ENCODE measurements around the gene CD164L2.

The CD164L2 gene

DNA sequence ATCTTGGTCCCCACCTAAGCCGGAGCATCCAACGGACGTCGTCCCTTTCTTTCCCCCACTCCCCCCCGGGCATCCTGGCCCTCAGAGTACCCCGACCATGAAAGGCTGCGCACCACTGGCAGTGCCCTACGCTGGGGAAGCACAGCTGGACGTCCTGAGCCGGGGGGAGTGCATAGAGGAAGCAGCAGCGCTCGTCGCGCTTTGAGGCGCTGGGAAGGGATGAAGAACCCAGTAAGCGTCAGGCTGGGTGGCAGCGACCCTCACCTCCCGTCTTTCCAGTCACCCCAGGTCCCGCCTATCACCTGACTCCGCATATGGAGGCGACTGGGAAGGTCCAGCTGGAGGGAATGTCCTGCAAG is 22.1 kb downstream of the CD164L2 start:
- DNase-seq = no peak

DNA sequence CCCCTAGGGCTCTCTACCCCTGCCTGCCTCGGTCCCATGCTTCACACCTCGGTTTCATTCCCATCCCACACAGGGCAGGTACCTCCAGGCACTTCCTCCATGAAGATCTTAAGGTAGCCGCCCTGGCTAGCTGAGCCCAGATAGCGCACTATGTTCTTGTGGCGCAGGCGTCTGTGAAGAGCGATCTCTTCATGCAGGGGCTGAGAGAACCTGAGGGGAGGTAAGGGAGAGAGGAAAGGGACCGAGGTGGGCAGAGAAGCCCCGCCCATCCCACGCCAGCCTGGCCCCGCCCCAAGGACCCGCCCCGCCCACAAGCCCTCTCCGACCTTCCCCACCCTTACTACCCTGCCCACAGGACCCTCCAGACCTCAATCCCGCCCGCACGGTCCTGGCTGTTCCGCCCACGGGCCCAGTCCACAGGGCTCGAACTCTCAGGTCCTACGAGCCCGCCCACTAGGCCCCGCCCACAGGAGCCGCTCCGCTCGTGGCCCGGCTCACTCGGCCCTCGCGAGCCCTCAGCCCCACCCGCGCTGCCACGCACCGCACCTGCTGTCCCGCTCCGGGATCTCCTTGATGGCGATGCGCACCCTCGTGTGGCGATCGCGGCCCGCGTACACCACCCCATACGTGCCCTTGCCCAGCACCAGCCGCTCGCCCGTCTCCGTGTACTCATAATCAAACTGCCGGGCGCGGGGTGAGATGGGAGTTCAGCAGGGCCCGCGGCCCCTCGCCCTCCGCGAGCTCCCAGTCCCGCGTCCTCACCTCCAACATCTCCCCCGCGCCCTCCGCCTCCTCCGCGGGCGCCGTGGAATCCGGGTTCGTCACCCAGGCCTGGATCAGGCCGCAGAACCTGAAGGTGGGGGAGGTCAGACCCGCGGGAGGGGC is 22.7 kb downstream of the CD164L2 start:
- DNase-seq = no peak

GRCh38 chr1:27359822-27360158 is 23.3 kb downstream of the CD164L2 start:
- no peak for DNase-seq

GRCh38 chr1:27358928-27359313 is 24.2 kb downstream of the CD164L2 start:
- DNase-seq = no peak

- no peak for DNase-seq
These were observed 24.9 kb downstream of the CD164L2 start for GRCh38 chr1:27358038-27358927.

DNA sequence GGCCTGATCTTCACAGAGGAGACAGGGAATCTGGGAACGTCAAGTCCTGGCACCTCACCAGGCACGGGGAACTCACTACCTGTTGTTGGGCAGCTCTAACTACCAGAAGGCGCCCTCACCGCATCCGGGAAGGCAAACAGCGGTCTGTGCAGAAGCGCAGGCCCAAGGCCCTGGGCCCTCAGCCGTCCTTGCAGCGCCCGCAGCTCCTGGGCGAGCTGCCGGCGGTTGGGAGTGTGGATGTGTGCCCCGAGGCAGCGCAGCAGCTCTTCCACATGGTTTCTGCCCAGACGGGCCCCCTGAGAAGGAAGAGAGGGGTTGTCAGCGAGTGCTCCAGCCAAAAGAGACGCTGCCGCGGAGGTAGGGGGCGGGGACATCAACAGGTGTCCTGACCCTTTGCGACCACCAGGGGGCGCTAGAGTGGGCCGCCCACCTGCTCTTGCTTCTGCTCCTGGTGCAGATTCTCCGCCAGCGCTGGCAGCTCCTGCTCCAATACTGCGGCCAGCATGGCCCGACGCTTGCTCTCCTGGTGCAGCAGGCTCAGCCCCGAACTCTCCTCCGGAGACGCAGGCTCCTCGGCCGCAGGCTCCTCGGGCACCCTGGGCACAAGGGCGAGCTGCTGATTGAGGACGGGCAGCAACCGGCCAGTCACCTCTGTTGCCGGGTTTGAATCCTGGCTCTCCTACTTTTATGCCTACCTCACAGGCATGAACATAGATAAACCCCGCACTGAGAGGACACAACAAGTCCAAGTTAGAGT is 25.7 kb downstream of the CD164L2 start:
- peak; percentile 73 for DNase-seq

DNA sequence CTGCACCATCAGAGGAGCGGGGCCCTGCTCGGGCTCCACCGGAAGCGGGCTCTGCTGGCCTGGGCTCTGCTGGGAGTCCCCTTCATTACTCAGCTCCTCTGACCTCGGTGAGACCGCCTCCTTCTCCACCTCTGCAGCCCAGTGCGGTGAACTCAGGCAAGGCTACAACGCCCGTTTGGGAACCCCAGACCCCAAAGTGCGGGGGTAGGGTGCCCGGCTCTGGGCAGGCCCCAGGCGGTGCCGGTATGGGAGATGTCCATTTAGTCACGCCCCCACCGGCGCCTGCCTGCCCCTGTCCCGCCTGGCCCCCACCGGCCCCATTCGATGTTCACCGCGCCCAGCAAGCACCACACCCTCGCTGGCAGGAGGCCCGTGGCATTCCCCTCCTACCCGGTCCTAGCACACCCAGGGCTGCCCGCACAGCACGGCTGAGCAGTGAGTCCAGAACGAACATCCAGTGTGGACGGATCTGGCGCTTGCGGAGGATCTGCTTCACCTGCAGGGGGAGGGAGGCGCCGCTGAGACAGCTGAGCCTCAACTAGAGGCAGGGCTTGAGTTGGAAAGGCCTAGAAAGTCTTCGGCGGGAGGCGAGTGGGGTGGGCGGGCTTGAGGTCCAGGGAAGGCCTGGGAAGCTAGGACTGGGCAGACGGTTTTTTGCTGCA is 26.4 kb downstream of the CD164L2 start:
- DNase-seq = peak; percentile 28

- no peak for DNase-seq
These were observed 26.9 kb downstream of the CD164L2 start for GRCh38 chr1:27356277-27356618.

DNA sequence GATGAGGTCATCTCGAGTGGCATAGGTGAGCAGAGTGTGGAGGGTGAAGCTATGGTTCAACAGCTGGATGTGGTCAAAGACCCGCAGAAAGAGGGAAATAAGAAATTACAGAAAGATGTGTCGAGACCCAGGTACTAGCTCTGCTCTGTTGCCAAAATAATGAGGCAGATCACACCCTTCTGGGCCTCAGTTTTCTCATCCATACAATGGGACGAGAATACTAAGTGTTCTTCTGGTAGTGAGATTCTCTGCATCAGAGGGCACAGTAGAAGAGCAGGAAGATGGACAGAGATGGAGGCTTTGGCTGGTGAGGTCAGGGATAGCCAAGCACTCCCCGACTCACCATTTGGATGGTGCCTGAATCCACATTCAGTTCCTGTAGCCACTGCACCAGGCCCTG is 27.4 kb downstream of the CD164L2 start:
- DNase-seq = no peak

- DNase-seq = no peak
These were observed 29.5 kb downstream of the CD164L2 start for GRCh38 chr1:27353629-27354028.

GRCh38 chr1:27353166-27353565 is 30.0 kb downstream of the CD164L2 start:
- no peak for DNase-seq

GRCh38 chr1:27351541-27352107 is 31.5 kb downstream of the CD164L2 start:
- DNase-seq = no peak

- no peak for DNase-seq
These were observed 32.2 kb downstream of the CD164L2 start for GRCh38 chr1:27350663-27351540.

DNA sequence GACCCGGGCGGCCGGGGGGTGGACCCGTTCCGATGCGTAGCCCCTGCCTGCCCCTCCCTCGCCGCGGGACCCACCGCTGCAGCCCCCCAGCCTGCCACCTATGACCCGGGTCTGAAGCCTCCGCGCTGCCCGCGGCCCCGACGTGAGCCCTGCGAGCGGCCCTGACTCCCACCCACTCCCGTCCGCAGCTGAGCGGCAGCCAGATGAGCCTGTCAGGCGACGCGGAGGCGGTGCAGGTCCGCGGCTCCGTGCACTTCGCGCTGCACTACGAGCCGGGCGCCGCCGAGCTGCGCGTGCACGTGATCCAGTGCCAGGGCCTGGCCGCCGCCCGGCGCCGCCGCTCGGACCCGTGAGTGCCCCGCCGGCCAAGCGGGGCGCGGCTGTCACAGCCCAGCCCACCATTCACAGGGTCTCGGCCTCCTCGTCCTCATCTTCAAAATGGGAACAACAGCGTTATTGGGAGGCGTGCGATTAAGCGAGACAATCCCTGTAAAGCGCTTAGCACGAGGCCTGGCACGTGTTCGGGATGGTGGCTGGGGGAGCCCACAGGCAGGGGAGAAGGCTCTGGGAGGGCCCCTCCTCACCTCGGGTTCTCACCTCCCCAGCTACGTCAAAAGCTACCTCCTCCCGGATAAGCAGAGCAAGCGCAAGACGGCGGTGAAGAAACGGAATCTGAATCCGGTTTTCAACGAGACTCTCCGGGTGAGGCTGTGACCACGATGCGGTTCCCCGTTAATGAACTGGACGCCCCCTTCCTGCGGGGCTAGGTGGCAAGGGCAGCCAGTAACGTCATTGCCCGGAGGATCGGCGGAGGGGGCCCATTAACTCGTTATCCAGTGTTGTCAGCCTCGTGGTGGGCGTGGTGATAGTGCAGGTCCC is 33.1 kb downstream of the CD164L2 start:
- DNase-seq = peak; percentile 86

GRCh38 chr1:27348861-27349783 is 34.0 kb downstream of the CD164L2 start:
- DNase-seq = peak; percentile 87

DNA sequence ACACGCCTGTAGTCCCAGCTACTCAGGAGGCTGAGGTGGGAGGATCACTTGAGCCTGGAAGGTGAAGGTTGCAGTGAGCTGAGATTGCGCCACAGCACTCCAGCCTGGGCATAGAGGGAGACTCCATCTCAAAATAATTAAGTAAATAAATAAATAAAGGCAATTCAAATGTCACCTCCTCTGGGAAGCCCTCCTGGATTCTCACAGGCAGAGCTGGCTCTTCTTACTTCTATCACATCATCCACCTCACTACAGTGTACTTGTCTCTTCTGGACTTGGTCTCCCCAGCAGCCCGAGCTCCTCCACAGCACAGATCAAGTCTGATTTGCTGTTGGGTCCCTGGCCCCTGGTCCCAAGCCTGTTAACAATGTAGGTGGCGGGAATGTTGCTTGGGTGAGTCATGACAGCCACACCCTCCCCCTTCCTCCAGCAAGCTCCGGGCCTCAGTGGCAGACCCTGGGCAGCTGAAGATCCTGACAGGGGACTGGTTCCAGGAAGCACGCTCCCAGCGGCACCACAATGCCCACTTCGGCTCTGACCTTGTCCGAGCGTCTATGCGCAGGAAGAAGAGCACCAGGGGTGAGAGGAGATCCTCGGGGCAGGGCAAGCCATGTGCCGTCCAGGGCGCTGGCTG is 36.0 kb downstream of the CD164L2 start:
- DNase-seq = no peak

- DNase-seq = no peak
These were observed 36.8 kb downstream of the CD164L2 start for GRCh38 chr1:27346357-27346756.

GRCh38 chr1:27345272-27345671 is 37.9 kb downstream of the CD164L2 start:
- no peak for DNase-seq

- no peak for DNase-seq
These were observed 39.5 kb downstream of the CD164L2 start for GRCh38 chr1:27343639-27344025.

All from NCI-H69 (cell line).